ENCODE results near the gene RCBTB1. TPM values are rescaled to one million over a fixed set of nuclear protein-coding genes. Genes with fewer than 3 reads are reported as not detected.

RCBTB1 gene
- polyA plus RNA-seq, 1 donor: 18.3 TPM

DNA sequence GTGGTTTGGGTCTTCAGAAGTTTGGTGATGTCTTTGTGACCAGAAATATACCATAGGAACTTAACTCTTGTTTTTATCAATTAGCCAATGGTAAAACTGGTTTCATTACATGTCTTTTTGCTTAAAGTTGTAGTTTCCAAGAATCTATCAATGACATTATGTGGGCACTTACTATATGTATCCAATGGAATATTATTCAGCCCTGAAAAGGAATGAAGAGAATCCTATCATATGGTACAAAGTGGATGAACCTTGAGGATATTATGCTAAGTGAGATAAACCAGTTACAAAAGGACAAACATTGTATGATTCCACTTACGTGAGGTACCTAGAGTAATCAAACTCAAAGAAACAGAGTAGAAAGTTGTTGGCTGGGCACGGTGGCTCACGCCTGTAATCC lies 26.4 kb downstream of the RCBTB1 start:
- no peak for DNase-seq (ENCODE audit: low read depth)

DNA sequence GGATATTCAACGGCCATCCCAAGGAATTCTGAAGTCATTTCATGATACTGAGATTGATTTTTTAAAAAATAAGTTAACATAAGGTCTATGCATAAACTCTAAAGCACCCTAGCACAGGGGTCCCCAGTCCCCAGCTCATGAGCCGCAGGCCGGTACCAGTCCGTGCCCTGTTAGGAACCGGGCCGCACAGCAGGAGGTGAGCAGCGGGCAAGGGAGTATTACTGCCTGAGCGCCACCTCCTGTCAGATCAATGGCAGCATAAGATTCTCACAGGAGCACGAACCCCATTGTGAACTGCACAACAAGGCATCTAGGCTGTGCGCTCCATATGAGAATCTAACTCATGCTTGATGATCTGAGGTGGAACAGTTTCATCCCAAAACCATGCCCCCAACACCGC lies 31.0 kb downstream of the RCBTB1 start:
- no peak for DNase-seq (ENCODE audit: low read depth)

DNA sequence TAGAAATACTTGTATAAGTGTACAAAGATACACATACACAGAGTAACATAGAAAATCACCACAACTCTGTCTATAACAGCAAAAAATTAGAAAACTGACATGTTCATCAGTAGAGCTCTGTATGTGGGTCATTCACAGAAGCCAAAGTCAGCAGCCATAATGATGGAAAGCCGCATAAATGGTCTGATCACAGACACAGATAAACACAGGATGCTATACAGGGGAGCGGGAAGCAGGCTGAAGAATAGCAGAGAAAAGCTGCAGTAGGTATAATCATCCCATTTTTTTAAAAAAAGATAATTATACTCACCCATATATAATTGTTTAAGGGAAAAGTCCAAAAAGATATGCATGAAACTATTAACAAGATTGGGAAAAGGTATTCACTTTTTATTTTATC lies 31.5 kb downstream of the RCBTB1 start:
- DNase-seq (ENCODE audit: low read depth): no peak

DNA sequence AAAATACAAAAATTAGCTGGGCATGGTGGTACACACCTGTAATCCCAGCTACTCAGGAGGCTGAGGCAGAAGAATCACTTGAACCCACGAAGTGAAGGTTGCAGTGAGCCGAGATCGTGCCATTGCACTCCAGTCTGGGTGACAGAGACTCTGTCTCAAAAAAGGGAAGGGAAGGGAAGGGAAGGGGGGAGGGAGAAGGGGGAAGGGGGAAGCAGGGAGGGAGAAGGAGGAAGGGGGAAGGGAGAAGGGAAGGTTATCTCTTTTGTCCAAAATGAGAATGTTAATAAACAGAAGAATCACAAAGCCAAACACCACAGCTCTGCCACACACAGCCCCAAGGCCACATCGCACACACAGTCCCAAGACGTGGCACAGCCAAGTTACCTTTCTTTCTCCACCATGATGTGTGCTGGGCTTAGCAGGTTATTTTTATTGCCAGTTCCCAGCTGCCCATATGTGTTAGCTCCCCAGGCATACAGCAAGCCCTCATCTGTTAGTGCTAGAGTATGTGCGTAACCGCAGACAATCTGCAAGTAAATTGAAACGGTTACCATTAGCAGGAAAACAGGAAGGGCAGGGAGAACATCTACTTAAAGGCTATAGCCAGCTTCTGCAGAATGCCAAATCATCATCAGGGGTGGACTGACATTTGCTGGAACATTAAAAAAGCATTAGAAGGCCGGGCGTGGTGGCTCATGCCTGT lies 34.3 kb downstream of the RCBTB1 start:
- DNase-seq (ENCODE audit: low read depth): no peak

DNA sequence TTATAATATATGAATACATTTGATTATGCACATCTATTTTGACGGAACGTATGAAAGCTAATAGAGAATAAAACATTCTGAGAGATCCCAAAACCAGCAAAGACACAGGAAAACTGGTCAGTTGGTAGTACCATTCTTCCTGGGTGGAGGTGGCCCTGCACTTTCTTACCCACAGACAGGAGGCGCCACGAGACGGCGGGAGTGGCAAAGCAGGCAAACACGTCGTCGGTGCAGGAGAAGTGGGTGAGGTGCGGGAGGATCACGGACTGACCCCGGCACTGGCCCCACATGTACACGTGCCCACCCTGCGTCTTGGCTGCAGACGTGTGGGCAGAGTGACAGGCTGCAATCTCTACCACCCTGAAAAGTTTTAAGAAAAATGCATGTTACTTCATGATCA lies 36.1 kb downstream of the RCBTB1 start:
- no peak for DNase-seq (ENCODE audit: low read depth)

DNA sequence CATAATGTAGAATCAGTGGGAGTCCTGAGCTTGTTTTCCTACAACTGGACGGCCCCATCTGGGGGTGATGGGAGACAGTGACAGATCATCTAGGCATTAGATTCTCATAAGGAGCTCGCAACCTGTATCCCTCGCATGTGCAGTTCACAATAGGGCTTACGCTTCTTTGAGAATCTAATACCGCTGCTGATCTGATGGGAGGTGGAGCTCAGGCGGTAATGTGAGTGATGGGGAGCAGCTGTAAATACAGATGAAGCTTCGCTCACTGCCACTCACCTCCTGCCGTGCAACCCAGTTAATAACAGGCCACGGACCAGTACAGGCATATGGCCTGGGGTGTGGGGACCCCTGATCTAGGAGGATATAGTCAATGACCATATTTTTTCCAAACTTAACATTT lies 38.8 kb downstream of the RCBTB1 start:
- DNase-seq (ENCODE audit: low read depth): no peak

DNA sequence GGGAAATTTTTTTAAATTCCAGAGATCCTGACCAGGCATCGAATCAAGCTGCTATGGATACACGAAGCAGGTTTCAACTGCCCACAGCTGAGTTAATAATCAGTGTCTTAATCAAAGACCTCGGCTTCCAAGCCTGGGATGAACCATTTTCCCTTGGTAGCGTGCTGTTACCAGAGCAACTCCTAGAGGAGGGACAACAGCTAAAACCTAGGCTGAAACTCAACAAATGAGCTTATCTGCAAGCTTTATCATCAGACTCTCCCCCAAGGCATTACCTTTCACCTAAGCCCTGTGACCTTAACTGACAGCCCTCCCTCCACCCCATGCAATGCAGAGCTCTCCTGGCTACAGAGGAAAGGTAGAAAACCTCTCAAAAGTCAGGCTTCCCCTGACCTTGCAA lies 39.7 kb downstream of the RCBTB1 start:
- DNase-seq (ENCODE audit: low read depth): no peak

DNA sequence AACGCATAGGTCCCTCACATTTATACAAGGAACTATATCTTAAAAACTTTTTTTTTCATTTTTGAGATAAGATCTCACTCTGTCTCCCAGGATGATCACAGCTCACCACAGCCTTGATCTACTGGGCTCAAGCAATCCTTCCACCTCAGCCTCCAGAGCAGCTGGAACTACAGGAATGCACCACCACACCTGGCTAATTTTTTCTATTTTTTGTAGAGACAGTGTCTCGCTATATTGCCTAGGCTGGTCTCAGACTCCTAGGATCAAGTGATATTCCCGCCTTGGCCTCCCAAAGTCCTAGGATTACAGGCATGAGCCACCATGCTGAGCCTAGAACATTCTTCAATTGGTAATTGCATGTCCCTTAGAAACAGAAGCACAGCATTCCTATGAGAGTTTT lies 41.7 kb downstream of the RCBTB1 start:
- no peak for DNase-seq (ENCODE audit: low read depth)

DNA sequence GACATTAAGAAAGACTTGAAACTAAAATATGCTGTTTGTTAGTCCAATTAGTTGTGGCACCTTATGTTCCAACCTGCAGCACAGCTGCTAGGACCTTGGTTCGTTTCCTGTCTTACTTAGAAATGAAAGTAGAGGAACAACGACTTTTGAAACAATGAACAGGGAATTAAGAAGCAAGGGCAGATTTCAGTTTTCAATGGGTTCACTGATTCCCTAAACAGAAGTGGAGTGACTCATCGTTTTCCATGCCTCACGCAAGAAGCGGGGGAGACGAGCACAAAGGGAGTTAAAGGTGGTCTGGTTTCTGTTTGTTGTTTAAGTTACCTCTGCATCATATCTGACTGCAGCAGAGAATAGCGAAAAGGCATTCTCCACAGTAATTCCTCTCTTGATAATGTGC lies 44.8 kb downstream of the RCBTB1 start:
- no peak for DNase-seq (ENCODE audit: low read depth)

DNA sequence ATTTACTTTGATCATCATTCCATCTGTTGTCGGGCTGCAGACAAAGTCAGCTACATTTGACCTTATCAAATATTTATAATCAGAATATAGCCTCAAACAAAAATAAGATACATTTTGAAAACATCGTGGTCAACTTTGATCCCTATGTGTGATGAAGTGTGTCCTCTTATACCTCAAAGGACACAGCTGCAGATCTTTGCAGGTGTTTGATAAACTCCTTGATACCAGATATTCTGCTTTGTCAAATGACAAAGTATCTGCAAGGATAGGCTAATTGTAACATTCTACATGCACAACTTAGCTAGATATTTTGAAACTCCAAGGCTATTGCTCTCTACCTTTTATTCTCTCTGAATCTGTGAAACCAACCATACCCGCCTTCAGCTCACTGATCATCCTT lies 45.6 kb downstream of the RCBTB1 start:
- no peak for DNase-seq (ENCODE audit: low read depth)

DNA sequence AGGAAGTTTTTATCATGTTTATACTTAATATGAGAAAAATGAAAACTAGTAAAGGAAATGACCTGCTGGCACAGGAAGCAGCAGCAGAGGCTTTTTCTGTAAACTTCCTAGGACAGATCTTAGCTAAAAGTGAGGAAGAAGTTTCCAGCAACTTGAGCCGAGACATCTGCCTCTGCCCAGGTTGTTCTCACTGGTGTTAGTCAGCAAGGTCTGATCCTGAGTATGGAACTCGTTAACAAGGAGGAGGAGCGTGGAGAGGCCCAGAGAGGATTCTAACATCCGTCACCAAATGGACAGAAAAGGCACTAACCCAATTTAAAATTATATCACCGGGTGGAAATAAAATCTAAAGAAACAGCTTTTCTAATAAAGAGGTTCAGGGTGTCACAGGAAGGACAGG lies 46.0 kb downstream of the RCBTB1 start:
- DNase-seq (ENCODE audit: low read depth): no peak

DNA sequence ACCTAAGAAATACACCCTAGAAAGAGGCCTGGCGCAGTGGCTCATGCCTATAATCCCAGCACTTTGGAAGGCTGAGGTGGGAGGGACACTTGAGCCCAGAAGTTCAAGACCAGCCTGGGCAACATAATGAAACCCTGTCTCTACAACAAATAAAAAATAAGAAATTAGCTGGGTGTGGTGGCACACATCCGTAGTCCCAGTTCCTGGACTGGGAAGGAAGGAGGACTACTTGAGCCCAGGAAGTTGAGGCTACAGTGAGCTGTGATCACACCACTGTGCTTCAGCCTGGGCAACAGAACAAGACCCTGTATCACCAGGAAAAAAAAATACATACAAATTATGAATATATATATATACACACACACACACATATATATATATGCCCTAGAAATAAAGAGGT lies 47.0 kb downstream of the RCBTB1 start:
- DNase-seq (ENCODE audit: low read depth): no peak

DNA sequence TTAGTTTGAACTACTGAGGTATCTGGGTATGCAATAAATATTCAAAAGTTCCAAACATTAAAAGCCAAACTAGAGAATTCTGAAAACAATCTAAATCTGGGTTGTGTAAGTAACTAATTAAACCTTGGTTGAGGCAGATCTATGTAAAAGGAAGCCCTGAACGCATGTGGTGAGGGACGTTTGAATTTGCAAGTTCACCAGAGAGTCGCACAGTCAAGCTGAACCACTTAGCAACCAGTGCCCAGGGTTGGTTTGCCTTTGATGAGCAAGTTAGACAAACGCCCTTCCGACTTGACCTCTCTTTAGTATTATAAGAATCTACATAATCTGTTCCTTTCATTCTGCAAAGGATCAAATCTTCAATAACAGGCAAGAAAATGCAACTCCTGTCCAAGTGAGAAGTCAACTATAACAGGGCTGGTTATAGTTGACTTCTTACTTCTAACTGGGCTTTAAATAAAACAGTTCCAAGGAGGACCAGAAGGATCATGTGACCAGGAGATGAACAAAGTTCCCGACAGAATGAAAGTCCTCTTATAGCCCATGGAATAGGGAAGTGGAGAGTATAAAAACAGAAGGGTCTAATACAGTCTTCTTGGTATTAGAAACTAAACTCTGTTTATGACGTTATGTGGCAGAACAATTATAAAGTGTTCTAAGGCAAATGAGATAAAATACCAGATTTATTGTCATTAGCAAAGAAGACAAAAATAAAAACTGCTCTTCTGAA lies 49.0 kb downstream of the RCBTB1 start:
- no peak for DNase-seq (ENCODE audit: low read depth)

DNA sequence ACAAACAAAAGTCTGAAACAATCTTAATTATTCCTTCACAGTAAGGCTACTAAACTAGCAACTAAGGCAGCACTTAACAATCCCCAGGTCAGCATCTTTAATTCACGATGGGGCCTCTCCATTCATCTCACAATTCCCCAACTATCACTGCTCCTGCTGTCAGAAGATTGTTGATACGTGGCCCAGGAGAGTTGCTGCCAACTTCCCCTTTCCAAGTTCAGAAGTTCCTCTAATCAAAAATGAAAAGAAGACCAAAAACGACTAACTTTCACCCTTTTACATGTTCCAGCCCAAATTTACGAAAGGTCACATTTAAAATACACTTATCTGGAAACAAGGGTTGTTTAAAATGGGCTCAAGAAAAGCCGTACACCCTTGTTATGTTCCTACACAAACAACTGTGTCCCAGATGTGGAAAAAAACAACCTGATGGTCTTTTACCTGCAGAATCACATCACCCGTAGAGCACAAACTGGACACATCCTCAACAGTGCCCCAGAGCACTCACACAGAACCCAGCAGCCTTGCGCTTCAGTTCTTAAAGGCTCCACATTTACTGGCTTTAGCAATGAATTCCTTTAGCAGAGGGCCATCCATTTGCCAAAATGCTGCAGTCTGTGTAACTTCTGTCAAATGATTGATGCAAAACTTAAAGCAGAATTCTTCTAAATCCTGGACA lies 51.6 kb downstream of the RCBTB1 start:
- no peak for DNase-seq (ENCODE audit: low read depth)

DNA sequence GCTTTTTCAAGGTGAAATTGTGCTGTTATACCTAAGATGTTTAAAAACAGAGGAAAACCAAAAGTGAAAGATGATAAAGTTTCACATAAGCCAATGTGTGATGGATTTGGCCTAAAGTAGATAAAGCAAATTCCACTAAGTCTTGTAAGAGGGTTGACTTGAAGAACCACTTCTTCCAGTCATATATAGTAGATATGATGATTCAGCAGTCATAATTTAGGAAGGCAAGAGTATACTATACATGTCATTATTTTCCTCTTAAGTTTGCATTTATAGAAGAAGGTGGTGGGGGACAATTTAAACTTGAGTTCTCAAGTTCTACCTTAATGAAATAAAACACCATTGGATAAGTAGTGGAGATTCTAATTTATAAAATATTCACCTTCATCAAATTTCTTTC lies 52.3 kb downstream of the RCBTB1 start:
- DNase-seq (ENCODE audit: low read depth): no peak

DNA sequence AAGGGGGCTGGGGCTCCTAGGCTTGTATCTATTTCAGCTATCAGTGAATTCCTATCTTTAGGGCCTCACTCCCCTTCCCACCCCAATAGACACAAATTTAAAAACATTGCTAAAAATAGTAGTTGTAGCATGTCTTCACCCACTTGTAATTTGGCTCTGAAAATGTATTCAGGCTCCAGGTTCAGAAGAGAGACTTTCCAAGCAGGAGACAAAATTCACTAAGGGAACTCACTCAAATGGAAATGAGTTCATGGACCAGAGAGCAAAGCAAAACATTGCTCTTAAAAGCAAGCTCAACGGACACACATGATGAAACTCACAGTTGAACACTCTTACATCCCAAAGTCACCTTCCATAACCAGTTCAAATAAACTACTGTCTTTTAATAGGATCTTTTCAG lies 52.8 kb downstream of the RCBTB1 start:
- no peak for DNase-seq (ENCODE audit: low read depth)

DNA sequence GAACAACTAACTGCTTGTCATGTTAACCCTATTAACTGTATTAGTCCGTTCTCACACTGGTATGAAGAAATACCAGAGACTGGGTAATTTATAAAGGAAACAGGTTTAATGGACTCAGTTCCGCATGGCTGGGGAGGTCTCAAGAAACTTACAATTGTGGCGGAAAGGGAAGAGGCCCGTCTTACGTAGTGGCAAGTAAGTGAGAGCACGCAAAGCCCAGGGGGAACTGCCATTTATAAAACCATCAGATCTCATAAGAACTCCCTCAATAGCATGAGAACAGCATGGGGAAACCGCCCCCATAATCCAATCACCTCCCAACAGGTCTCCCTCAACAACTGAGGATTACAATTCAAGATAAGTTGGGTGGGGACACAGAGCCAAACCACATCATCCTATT lies 54.9 kb downstream of the RCBTB1 start:
- no peak for DNase-seq (ENCODE audit: low read depth)

DNA sequence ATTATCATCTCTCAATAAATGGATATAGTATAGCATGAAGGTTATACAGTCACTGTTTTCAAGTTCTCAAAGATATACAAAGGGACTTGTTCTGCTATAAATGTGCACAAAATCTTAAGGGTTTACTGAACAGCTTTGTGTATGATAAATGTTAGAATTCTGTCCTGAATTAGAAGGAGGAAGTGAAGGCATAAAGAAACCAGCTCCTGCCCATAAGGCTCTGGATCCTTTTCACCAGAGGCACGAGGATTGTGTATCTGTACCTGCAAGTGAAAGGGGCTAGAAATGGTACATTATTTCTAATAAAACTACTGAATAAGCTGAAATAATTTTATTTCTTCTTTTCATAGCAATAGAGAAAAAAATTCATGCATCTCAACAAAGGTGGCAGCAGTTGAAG lies 57.2 kb downstream of the RCBTB1 start:
- no peak for DNase-seq (ENCODE audit: low read depth)

DNA sequence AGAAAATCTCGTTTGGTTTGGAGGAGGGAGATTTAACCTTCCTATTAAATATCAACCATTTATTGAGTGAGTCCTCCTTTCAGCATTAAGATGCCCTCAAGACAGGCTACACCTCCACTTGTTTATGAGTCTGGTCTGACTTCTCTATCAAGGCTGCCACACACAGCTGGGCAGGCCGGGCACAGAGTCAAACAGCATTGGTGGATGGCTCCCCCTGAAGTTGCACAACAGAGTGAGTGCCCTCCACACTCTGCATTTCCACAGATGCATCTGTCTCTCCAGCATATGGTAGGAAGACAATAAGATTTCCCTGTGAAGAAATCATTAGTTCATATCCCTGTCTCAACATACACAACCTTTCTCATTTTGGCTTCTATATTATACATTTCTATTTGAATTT lies 58.2 kb downstream of the RCBTB1 start:
- DNase-seq (ENCODE audit: low read depth): no peak

DNA sequence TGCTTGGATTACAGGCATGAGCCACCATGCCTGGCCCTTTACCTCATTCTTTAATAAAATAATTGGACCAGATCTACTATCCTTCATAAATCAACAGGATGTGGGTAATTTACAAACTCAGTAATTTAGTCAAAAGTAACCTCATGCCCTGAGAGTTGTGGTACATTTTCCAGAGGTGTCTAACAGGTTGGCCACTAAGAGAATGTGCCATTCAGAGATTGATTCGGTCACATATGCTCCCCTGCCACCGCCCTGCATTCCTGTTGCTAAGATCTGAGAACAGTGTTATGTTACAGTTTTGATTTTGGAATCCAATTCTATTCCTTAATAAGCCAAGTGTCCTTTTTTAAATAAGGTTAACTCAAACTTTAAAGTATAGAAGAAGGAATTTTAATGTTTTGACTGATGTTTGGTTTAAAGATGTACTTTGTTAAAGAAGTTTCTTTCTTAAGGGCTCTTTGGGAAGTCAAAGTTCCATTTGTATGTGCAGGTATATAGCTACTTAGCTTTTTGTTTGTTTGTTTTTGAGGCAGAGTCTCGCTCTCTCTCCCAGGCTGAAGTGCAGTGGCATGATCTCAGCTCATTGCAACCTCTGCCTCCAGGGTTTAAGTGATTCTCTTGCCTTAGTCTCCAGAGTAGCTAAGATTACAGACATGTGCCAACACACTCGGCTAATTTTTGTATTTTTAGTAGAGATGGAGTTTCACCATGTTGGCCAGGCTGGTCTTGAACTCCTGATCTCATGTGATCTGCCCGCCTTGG lies 60.4 kb downstream of the RCBTB1 start:
- DNase-seq (ENCODE audit: low read depth): no peak

DNA sequence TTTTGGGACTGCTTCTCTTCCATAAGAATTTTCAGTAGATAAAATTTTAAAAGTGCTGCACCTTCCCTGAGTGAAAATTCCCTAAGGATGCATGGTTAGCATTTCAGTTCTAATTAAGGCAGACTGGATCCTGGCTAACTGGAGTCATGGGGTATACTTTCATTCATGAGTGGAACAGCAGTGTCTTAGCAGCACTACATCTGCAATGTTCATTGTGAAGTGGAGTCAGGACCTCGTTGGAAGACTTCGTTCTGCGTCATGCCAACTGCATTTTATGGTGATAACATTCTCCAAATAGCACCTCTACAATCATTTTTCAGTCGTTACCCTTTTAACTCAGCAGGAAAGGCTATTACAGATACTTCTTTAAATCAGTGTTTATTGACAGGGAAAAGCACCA lies 64.1 kb downstream of the RCBTB1 start:
- no peak for DNase-seq (ENCODE audit: low read depth)

DNA sequence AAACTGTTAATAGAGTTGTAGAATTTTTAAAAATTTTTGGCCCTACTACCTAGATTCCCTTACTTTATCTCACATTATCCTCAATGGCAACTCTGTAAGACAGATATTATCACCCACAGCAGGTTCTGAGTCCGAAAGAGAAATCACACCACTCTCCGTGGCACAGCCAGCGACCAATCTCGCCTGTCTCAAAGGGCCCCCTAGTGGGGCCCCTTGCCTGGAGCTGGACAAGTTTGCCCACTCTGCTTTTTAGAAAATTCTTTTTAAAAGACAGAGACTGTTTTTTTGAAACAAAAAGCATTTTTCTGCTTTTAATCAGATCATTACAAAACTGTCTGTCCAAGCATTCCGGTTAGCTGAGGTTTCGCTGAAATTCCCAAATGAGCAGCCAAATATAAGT lies 67.9 kb downstream of the RCBTB1 start:
- DNase-seq (ENCODE audit: low read depth): no peak

Data from forelimb muscle (tissue), 1 donor.